Suprapubic skin (tissue), 4 donors: Measurements from ENCODE around the gene HERC6.

Source experiments
- EP300 ChIP-seq: sonication (generic); formaldehyde crosslinking; IDR thresholded peaks from one replicate; pipeline ENCODE4 v1.6.1; 2017; ENCODE audit warnings: antibody characterized with exemption
- POLR2A ChIP-seq, 2 donors: fragments of 450-650 bp; IDR thresholded peaks; one replicate each; pipeline ENCODE4 v1.6.1; 2017; ENCODE audit warnings: antibody characterized with exemption in 2 of 2, mild to moderate bottlenecking in 2 of 2, moderate library complexity in 2 of 2
- POLR2AphosphoS5 ChIP-seq, 3 donors: sonication (generic); formaldehyde crosslinking; IDR thresholded peaks; one replicate each; pipeline ENCODE4 v1.6.1; 2017; ENCODE audit warnings: antibody characterized with exemption in 3 of 3
- TF ChIP-seq, protein P1 (sequence below), 2 donors: fragments of 200-600 bp in 1 of 2; fragments of 450-650 bp in 1 of 2; sonication (generic) in 1 of 2; IDR thresholded peaks; one replicate each; pipeline ENCODE4 v1.5.1; 2016 to 2019; ENCODE audit warnings: antibody characterized with exemption in 2 of 2, mild to moderate bottlenecking in 1 of 2, moderate library complexity in 1 of 2

DNA sequence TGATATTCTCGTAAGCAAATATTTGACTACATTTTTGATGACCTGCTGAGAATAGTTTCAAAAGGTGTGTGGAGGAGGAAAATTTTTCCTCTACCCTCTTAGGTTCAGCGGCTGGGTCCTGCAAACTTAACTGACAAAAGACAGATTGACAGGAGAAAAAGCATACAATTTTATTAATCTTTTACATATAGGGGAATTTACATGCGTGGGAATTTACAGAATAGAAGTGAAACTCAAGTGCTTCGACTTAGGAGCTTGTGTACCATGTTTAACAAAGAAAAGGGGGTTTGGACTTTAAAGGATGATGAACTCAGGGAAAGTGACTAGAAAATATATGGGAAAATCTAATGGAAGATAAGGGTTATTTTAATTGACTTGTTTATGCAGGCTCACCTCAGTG is 2.5 kb downstream of the HERC6 start:
- TF ChIP-seq, protein P1, sequence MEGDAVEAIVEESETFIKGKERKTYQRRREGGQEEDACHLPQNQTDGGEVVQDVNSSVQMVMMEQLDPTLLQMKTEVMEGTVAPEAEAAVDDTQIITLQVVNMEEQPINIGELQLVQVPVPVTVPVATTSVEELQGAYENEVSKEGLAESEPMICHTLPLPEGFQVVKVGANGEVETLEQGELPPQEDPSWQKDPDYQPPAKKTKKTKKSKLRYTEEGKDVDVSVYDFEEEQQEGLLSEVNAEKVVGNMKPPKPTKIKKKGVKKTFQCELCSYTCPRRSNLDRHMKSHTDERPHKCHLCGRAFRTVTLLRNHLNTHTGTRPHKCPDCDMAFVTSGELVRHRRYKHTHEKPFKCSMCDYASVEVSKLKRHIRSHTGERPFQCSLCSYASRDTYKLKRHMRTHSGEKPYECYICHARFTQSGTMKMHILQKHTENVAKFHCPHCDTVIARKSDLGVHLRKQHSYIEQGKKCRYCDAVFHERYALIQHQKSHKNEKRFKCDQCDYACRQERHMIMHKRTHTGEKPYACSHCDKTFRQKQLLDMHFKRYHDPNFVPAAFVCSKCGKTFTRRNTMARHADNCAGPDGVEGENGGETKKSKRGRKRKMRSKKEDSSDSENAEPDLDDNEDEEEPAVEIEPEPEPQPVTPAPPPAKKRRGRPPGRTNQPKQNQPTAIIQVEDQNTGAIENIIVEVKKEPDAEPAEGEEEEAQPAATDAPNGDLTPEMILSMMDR (IDR thresholded peaks at IDR 0.05): no peak
- no peak for TF ChIP-seq POLR2AphosphoS5 (IDR thresholded peaks at IDR 0.05)
- no peak for TF ChIP-seq POLR2A (IDR thresholded peaks at IDR 0.05)
- TF ChIP-seq EP300: no peak
